Ascending aorta (tissue), 2 donors: ENCODE measurements around the gene CDCA5. TPM values are rescaled to one million over a fixed set of nuclear protein-coding genes. Genes with fewer than 3 reads are reported as not detected.

Experiments used
- DNase-seq, 2 donors: peaks; one replicate each; pipeline ENCODE4 v3.0.0-alpha.2; 2019; ENCODE audit warnings: low spot score in 2 of 2
- H3K27ac ChIP-seq, 2 donors: fragments of 200-600 bp; sonication (generic); one replicate each; pipeline ENCODE4 v1.5.1; 2016 to 2017; ENCODE audit warnings: mild to moderate bottlenecking in 1 of 2
- H3K27me3 ChIP-seq: fragments of 200-600 bp; sonication (generic); one replicate; pipeline ENCODE4 v1.5.1; 2017
- H3K36me3 ChIP-seq, 2 donors: fragments of 200-600 bp; sonication (generic); one replicate each; pipeline ENCODE4 v1.5.1; 2016
- H3K4me1 ChIP-seq, 2 donors: fragments of 200-600 bp; sonication (generic); one replicate each; pipeline ENCODE4 v1.5.1; 2016 to 2017; ENCODE audit warnings: mild to moderate bottlenecking in 1 of 2
- H3K4me3 ChIP-seq, 2 donors: fragments of 200-600 bp; sonication (generic); one replicate each; pipeline ENCODE4 v1.5.1; 2016 to 2017; ENCODE audit warnings: mild to moderate bottlenecking in 1 of 2
- H3K9me3 ChIP-seq, 2 donors: fragments of 200-600 bp; sonication (generic); one replicate each; pipeline ENCODE4 v1.5.1; 2016
- intact Hi-C: fragments of 100-400 bp; cut with DNase I; formaldehyde crosslinking; loops from one replicate; pipeline ENCODE4 v1.15.1; 2023
- total RNA-seq: library from RNA; depleted of rRNA; stranded (reverse); fragments of >200 nt; gene quantifications from one replicate; pipeline ENCODE4 v1.1.0, GENCODE V29; 2016
- TF ChIP-seq, protein P1 (sequence below), 3 experiments: fragments of 200-600 bp in 2 of 3; fragments of 450-650 bp in 1 of 3; sonication (generic) in 2 of 3; IDR thresholded peaks; one replicate each; pipeline ENCODE4 v1.5.1; 2016 to 2019; ENCODE audit warnings: antibody characterized with exemption in 3 of 3, mild to moderate bottlenecking in 1 of 3, moderate library complexity in 1 of 3

CDCA5 gene
- total RNA-seq, 1 donor from 2014 or later = not detected

DNA sequence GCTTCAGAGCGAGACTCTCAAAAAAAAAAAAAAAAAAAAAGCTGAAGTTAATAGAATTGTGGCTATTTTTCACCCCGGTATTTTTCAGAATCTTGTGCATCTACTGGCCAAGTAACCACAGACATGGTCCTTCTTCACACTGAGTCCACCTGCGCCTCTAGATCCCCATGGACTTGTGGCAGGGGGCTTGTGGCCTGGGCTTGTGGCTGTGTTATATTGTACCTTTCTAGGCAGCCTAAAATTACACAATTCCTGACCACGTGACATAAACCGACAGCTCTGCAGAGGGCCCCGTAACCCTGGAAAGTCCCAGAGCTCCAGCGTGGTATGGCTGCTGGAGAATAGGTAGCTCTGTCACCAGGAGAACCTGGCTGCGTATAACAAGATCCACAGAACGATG, 14.6 kb downstream of the CDCA5 start:
- intact Hi-C loops = no loop called here
- Histone ChIP-seq H3K36me3 (no peaks in the 10 kb centered on the region), H3K27me3 (no peaks in the 10 kb centered on the region), H3K9me3 (no peaks in the 10 kb centered on the region), H3K4me3 (no peak overlapping the region), H3K27ac (no peak overlapping the region), H3K4me1 (no peaks in the 10 kb centered on the region)
- TF ChIP-seq, protein P1, sequence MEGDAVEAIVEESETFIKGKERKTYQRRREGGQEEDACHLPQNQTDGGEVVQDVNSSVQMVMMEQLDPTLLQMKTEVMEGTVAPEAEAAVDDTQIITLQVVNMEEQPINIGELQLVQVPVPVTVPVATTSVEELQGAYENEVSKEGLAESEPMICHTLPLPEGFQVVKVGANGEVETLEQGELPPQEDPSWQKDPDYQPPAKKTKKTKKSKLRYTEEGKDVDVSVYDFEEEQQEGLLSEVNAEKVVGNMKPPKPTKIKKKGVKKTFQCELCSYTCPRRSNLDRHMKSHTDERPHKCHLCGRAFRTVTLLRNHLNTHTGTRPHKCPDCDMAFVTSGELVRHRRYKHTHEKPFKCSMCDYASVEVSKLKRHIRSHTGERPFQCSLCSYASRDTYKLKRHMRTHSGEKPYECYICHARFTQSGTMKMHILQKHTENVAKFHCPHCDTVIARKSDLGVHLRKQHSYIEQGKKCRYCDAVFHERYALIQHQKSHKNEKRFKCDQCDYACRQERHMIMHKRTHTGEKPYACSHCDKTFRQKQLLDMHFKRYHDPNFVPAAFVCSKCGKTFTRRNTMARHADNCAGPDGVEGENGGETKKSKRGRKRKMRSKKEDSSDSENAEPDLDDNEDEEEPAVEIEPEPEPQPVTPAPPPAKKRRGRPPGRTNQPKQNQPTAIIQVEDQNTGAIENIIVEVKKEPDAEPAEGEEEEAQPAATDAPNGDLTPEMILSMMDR (IDR thresholded peaks at IDR 0.05) = no peak
- no peak for DNase-seq

GRCh38 chr11:65067446-65067845, 16.4 kb downstream of the CDCA5 start:
- Histone ChIP-seq H3K4me3 (no peak overlapping the region), H3K36me3 (no peaks in the 10 kb centered on the region), H3K9me3 (no peaks in the 10 kb centered on the region), H3K4me1 (no peaks in the 10 kb centered on the region), H3K27ac (no peak overlapping the region), H3K27me3 (no peaks in the 10 kb centered on the region)
- TF ChIP-seq, protein P1 (IDR thresholded peaks at IDR 0.05) = no peak
- intact Hi-C loops = no loop called here
- no peak for DNase-seq

DNA sequence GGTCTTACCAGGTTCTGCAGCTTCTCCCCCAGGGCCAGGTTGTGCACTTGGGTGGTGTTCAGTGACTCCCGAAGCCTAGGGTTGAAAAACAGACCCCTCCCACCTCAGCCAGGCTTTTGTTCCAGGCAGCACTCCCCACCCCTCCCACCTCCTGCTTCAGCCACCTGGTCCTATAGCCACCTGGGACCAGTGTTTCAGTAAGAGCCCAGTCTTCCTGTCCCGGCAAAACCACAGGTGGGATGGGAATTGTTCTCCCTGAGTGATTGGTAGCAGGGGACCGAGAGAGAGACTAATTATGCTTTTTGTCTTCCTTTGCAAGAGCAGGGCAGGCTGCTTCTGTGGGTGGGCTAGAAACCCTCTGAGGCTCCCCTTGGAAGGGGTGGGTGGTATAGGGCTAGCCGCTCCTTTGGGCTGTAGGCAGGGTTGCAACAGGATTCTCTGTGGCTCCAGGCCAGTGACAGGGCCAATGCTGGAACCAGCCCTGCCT, 17.0 kb downstream of the CDCA5 start:
- TF ChIP-seq, protein P1 (IDR thresholded peaks at IDR 0.05) = no peak
- H3K36me3 ChIP-seq = no peaks in the 10 kb centered on the region
- H3K4me3 ChIP-seq = no peak overlapping the region
- no peaks in the 10 kb centered on the region for H3K27me3 ChIP-seq
- H3K27ac ChIP-seq = no peak overlapping the region
- no peak for DNase-seq
- H3K9me3 ChIP-seq = no peaks in the 10 kb centered on the region
- intact Hi-C loops = no loop called here
- H3K4me1 ChIP-seq = no peaks in the 10 kb centered on the region

GRCh38 chr11:65066315-65066714, 17.5 kb downstream of the CDCA5 start:
- TF ChIP-seq, protein P1 (IDR thresholded peaks at IDR 0.05) = no peak
- H3K4me1 ChIP-seq = no peaks in the 10 kb centered on the region
- H3K36me3 ChIP-seq = no peaks in the 10 kb centered on the region
- H3K27ac ChIP-seq = no peak overlapping the region
- intact Hi-C loops = no loop called here
- no peaks in the 10 kb centered on the region for H3K27me3 ChIP-seq
- no peak overlapping the region for H3K4me3 ChIP-seq
- no peak for DNase-seq
- no peaks in the 10 kb centered on the region for H3K9me3 ChIP-seq

GRCh38 chr11:65065851-65066250, 18.0 kb downstream of the CDCA5 start:
- Histone ChIP-seq H3K36me3 (no peaks in the 10 kb centered on the region), H3K27me3 (no peaks in the 10 kb centered on the region), H3K9me3 (no peaks in the 10 kb centered on the region), H3K4me1 (no peaks in the 10 kb centered on the region), H3K27ac (no peak overlapping the region), H3K4me3 (no peak overlapping the region)
- intact Hi-C loops = no loop called here
- TF ChIP-seq, protein P1 (IDR thresholded peaks at IDR 0.05) = no peak
- DNase-seq = no peak

GRCh38 chr11:65064847-65065240, 19.0 kb downstream of the CDCA5 start:
- no peak overlapping the region for H3K4me3 ChIP-seq
- no peaks in the 10 kb centered on the region for H3K27me3 ChIP-seq
- intact Hi-C loops = no loop called here
- TF ChIP-seq, protein P1 (IDR thresholded peaks at IDR 0.05) = no peak
- H3K36me3 ChIP-seq = no peaks in the 10 kb centered on the region
- no peaks in the 10 kb centered on the region for H3K4me1 ChIP-seq
- H3K27ac ChIP-seq = no peak overlapping the region
- H3K9me3 ChIP-seq = no peaks in the 10 kb centered on the region
- no peak for DNase-seq
